Measurements from ENCODE around the gene CLBA1. TPM values are rescaled to one million over a fixed set of nuclear protein-coding genes. Genes with fewer than 3 reads are reported as not detected.
"Not testable (repeated sequence)": the region's sequence is repeated elsewhere in the genome, so short reads cannot be mapped to it uniquely, and the experiment has no call there.

Gene CLBA1
- total and polyA plus RNA-seq, 2 experiments from 2014 or later: 1.6 to 1.8 TPM

GRCh38 chr14:104951863-104952657 lies 33.5 kb upstream of the CLBA1 start:
- H3K4me3 Mint-ChIP-seq; H3K4me2 ChIP-seq; H3K4me1 Mint-ChIP-seq; H3K4me1 ChIP-seq (ENCODE audit: insufficient read depth); H3K27me3 ChIP-seq (ENCODE audit: insufficient read depth); H3F3A ChIP-seq (replicated peaks; ENCODE audit: low read depth); H3K79me2 ChIP-seq (replicated peaks; ENCODE audit: insufficient read depth); H3K4me3 ChIP-seq; H3K36me3 ChIP-seq (ENCODE audit: insufficient read depth); H3K36me3 Mint-ChIP-seq (ENCODE audit: low read depth); H3K27ac Mint-ChIP-seq; H3K27me3 Mint-ChIP-seq (ENCODE audit: insufficient read depth, low read depth, poor library complexity); H3K27ac ChIP-seq (ENCODE audit: low read depth); DNase-seq (ENCODE audit: low spot score); H4K20me1 ChIP-seq (replicated peaks; ENCODE audit: insufficient read depth); H2AFZ ChIP-seq; ATAC-seq; H3K9me2 ChIP-seq (ENCODE audit: insufficient read depth): not testable (repeated sequence)
- H3K9me3 Mint-ChIP-seq: peaks cover 20% of the 10 kb centered on the region

GRCh38 chr14:104953097-104953496 lies 32.5 kb upstream of the CLBA1 start:
- Mint-ChIP-seq H3K4me3 (no peak overlapping the region), H3K27me3 (ENCODE audit: insufficient read depth, low read depth, poor library complexity) (peaks cover 8% of the 10 kb centered on the region), H3K36me3 (ENCODE audit: low read depth) (peaks cover 4% of the 10 kb centered on the region; the same call in 2 of the 3 replicates), H3K9me3 (peaks cover 14% of the 10 kb centered on the region), H3K27ac (no peak overlapping the region), H3K4me1 (no peaks in the 10 kb centered on the region)
- H3F3A ChIP-seq (replicated peaks; ENCODE audit: low read depth): no peaks in the 10 kb centered on the region
- no peaks in the 10 kb centered on the region for H3K9me2 ChIP-seq (ENCODE audit: insufficient read depth)
- H3K27ac ChIP-seq (ENCODE audit: low read depth): no peak overlapping the region
- ATAC-seq (no peak), DNase-seq (ENCODE audit: low spot score) (no peak)
- H3K4me1 ChIP-seq (ENCODE audit: insufficient read depth): no peaks in the 10 kb centered on the region
- no peaks in the 10 kb centered on the region for H3K79me2 ChIP-seq (replicated peaks; ENCODE audit: insufficient read depth)
- H3K36me3 ChIP-seq (ENCODE audit: insufficient read depth): no peaks in the 10 kb centered on the region
- no peak overlapping the region for H3K4me2 ChIP-seq
- H4K20me1 ChIP-seq (replicated peaks; ENCODE audit: insufficient read depth): no peaks in the 10 kb centered on the region
- no peaks in the 10 kb centered on the region for H3K27me3 ChIP-seq (ENCODE audit: insufficient read depth)
- TF ChIP-seq ZNF331 (CRISPR knock-in tag; IDR thresholded peaks at IDR 0.05; ENCODE audit: low read depth) (no peak), EZH2phosphoT487 (IDR thresholded peaks at IDR 0.05; ENCODE audit: unreplicated experiment) (no peak), ZNF462 (CRISPR knock-in tag; IDR thresholded peaks at IDR 0.05) (no peak), NANOG (IDR thresholded peaks at IDR 0.05; ENCODE audit: borderline replicate concordance) (no peak), POLR2AphosphoS5 (IDR thresholded peaks at IDR 0.05; ENCODE audit: low read depth) (no peak), CTCF (conservative IDR thresholded peaks at IDR 0.05; ENCODE audit: low read depth in 2 of 2) (no peak), STAT1 (IDR thresholded peaks at IDR 0.05; ENCODE audit: unreplicated experiment) (no peak)
- no peak overlapping the region for H3K4me3 ChIP-seq
- H2AFZ ChIP-seq: no peak overlapping the region

Measured in GM23338 (cell line).